OCI-LY1 (cell line): ENCODE results near the gene LIPA.

Source experiments
- EZH2 ChIP-seq: fragments of 200-600 bp; sonication (generic), shearing (Covaris generic); IDR thresholded peaks from 2 replicates; pipeline ENCODE4 v1.8.0; 2017; ENCODE audit warnings: borderline replicate concordance, mixed run types, mild to moderate bottlenecking, antibody characterized with exemption, low read length, moderate library complexity, mixed read lengths
- TF ChIP-seq, protein P1 (sequence below): fragments of 200-600 bp; sonication (generic), shearing (Covaris generic); IDR thresholded peaks from 2 replicates; pipeline ENCODE4 v1.5.1; 2017; ENCODE audit warnings: mild to moderate bottlenecking, antibody characterized with exemption, low read length, moderate library complexity, mixed read lengths

GRCh38 chr10:89240519-89240918, 11.1 kb downstream of the LIPA start:
- TF ChIP-seq, protein P1, sequence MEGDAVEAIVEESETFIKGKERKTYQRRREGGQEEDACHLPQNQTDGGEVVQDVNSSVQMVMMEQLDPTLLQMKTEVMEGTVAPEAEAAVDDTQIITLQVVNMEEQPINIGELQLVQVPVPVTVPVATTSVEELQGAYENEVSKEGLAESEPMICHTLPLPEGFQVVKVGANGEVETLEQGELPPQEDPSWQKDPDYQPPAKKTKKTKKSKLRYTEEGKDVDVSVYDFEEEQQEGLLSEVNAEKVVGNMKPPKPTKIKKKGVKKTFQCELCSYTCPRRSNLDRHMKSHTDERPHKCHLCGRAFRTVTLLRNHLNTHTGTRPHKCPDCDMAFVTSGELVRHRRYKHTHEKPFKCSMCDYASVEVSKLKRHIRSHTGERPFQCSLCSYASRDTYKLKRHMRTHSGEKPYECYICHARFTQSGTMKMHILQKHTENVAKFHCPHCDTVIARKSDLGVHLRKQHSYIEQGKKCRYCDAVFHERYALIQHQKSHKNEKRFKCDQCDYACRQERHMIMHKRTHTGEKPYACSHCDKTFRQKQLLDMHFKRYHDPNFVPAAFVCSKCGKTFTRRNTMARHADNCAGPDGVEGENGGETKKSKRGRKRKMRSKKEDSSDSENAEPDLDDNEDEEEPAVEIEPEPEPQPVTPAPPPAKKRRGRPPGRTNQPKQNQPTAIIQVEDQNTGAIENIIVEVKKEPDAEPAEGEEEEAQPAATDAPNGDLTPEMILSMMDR, result no peak
- no peak for TF ChIP-seq EZH2
